Pancreas (tissue), 10 donors: ENCODE results near the gene WDR27. TPM values are rescaled to one million over a fixed set of nuclear protein-coding genes. Genes with fewer than 3 reads are reported as not detected.

Experiments
- ATAC-seq, 4 donors: fragments of 200-7000 bp; cut with Tn5 transposase; one replicate each; pipeline versions ENCODE4 v1.8.0 to v1.9.1; 2020; ENCODE audit warnings: mild to moderate bottlenecking in 4 of 4, moderate library complexity in 4 of 4
- DNase-seq, 6 donors: peaks; one replicate each; pipeline ENCODE4 v3.0.0-alpha.2; 2020
- FAIRE-seq: peaks from 2 replicates; lab custom pipeline; 2012; peaks lifted over from hg19 to GRCh38; lab: Jason Lieb, UNC
- H3K27ac ChIP-seq, 4 donors: fragments of 200-600 bp; sonication (generic); 1 replicate in 3 of 4; 2 replicates in 1 of 4; pipeline versions ENCODE4 v1.5.0 to v1.8.0; 2020
- H3K27me3 ChIP-seq, 4 donors: fragments of 200-600 bp; one replicate each; pipeline ENCODE4 v1.8.0; 2021
- H3K36me3 ChIP-seq, 3 donors: fragments of 200-600 bp; sonication (generic) in 1 of 3; one replicate each; pipeline versions ENCODE4 v1.5.0 to v1.8.0; 2020 to 2021
- H3K4me1 ChIP-seq, 3 donors: fragments of 200-600 bp; one replicate each; pipeline ENCODE4 v1.8.0; 2021
- H3K4me3 ChIP-seq, 4 donors: fragments of 200-600 bp; sonication (generic) in 2 of 4; one replicate each; pipeline versions ENCODE4 v1.5.0 to v1.8.0; 2020 to 2021
- H3K9me3 ChIP-seq, 4 donors: fragments of 200-600 bp; one replicate each; pipeline ENCODE4 v1.8.0; 2021
- WGBS, 2 donors: extraction: QIAGEN DNeasy Blood & Tissue Kit; methylation state at CpG; one replicate each; pipeline ENCODE4 v1.1.7; 2013; 5-methylcytosine and 5-hydroxymethylcytosine counted together
- intact Hi-C, 3 donors: fragments of 100-400 bp; cut with DNase I; formaldehyde crosslinking; loops; one replicate each; pipeline versions ENCODE4 v1.11.1 to v1.14.2; 2022
- polyA plus RNA-seq, 2 donors: library from polyadenylated mRNA; stranded (reverse); fragments of 200-250 nt; gene quantifications; one replicate each; pipeline ENCODE4 v1.2.3, GENCODE V29; 2013
- total RNA-seq, 6 donors: library from RNA; stranded (reverse); fragmentation: NEBNext Ultra II Directional in 4 of 6; extraction: Animal tissue kit (Norgen Biotek cat#: 25700) in 4 of 6; gene quantifications; one replicate each; pipeline versions ENCODE4 v1.2.1 to v1.2.4, GENCODE V29; 2021 to 2023
- TF ChIP-seq, protein P1 (sequence below), 4 donors: fragments of 200-600 bp; sonication (generic) in 3 of 4; IDR thresholded peaks; one replicate each; pipeline versions ENCODE4 v1.5.0 to v1.8.0; 2021; ENCODE audit warnings: antibody characterized with exemption in 4 of 4
- donor health status: healthy with polysubstance abuse.
- donor health status: DM: no; HTN: no; CAD: no; lungs with moderate emphysema.
- donor health status: DM: no; HTN: no; CAD: no.
- donor health status: control.
- donor health status: control.
- donor health status: Bipolar disorder and iron deficiency.
- donor health status: DM: yes; HTN: yes; CAD: no.
- donor health status: DM: no; HTN: no; CAD: no.
- donor health status: DM: no; HTN: no; CAD: no.
- donor health status: DM: yes; HTN: yes; CAD: no.

WDR27 gene
- total and polyA plus RNA-seq, 8 donors: 9.6 to 43.1 (median 16.4) TPM

DNA sequence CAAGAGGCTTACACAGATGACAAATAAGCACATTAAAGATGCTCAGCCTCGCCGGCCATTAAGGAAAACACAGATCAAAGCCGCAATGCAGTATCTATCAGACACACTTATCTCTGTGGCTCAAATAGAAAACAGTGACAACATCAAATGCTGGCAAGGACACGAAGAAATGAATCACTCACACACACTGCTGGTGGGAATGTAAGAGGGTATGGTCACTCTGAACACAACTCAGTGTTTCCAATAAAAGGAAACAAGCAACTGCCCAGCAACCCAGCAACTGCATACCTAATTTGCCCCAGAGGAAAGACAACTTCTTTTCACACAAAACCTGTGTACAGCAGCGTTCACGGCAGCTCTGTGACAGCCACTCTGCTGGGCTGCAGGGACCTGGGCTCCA lies 155.8 kb downstream of the WDR27 start:
- Histone ChIP-seq H3K4me1 (no peaks in the 10 kb centered on the region), H3K27me3 (no peaks in the 10 kb centered on the region), H3K9me3 (no peaks in the 10 kb centered on the region), H3K4me3 (no peak overlapping the region), H3K27ac (no peak overlapping the region), H3K36me3 (no peaks in the 10 kb centered on the region)
- TF ChIP-seq, protein P1, sequence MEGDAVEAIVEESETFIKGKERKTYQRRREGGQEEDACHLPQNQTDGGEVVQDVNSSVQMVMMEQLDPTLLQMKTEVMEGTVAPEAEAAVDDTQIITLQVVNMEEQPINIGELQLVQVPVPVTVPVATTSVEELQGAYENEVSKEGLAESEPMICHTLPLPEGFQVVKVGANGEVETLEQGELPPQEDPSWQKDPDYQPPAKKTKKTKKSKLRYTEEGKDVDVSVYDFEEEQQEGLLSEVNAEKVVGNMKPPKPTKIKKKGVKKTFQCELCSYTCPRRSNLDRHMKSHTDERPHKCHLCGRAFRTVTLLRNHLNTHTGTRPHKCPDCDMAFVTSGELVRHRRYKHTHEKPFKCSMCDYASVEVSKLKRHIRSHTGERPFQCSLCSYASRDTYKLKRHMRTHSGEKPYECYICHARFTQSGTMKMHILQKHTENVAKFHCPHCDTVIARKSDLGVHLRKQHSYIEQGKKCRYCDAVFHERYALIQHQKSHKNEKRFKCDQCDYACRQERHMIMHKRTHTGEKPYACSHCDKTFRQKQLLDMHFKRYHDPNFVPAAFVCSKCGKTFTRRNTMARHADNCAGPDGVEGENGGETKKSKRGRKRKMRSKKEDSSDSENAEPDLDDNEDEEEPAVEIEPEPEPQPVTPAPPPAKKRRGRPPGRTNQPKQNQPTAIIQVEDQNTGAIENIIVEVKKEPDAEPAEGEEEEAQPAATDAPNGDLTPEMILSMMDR (IDR thresholded peaks at IDR 0.05): no peak
- intact Hi-C loops: no loop called here
- no peak for ATAC-seq
- no peak for DNase-seq
- 91 to 92% methylated on average over 6 of the region's 6 CpGs for WGBS, 2 donors
- no peak for FAIRE-seq

DNA sequence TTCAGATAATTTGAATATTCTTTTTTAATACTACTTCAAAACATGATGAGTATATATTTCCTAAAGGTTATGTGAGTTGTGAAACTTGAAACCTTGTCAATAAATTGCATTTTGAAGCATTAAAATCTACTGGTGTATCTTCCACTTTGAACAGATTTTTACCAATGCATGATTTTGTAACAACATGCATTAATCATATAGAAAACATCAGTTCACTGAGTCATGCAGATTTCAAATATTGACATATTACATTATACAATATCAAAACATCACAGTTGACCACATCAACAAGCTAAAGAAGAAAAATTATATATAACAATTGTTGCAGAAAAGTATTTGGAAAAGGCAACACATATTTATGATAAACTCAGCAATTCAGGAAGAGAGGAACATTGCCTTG lies 158.1 kb downstream of the WDR27 start:
- H3K9me3 ChIP-seq: no peaks in the 10 kb centered on the region
- H3K36me3 ChIP-seq: no peaks in the 10 kb centered on the region
- TF ChIP-seq, protein P1 (IDR thresholded peaks at IDR 0.05): no peak
- no peaks in the 10 kb centered on the region for H3K4me1 ChIP-seq
- DNase-seq (no peak), ATAC-seq (no peak), FAIRE-seq (no peak)
- intact Hi-C loops: no loop called here
- H3K4me3 ChIP-seq: no peak overlapping the region
- H3K27ac ChIP-seq: no peak overlapping the region
- H3K27me3 ChIP-seq: no peaks in the 10 kb centered on the region

DNA sequence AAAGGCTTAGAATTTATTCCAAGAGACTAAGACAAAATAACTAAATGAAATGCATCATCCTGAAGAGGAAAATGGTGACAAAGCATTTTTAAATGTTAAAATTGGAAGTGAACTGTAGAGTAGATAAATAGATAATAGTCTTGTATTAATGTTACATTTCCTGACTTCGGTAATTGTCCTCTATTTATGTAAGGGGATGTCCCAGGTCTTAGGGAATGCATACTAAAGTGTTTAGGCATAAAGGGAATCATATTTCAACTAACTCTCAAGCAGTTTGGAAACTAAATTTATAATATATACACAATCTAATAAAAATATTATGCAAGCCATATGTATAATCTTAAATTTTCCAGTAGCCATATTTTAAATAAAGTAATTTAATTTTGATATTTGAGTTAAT lies 159.3 kb downstream of the WDR27 start:
- WGBS, 2 donors: 83 to 95% methylated on average over 1 of the region's 1 CpG
- ATAC-seq (no peak), DNase-seq (no peak), FAIRE-seq (peak; percentile 23)
- H3K4me3 ChIP-seq: no peak overlapping the region
- no peaks in the 10 kb centered on the region for H3K27me3 ChIP-seq
- no peaks in the 10 kb centered on the region for H3K36me3 ChIP-seq
- H3K9me3 ChIP-seq: no peaks in the 10 kb centered on the region
- H3K27ac ChIP-seq: no peak overlapping the region
- H3K4me1 ChIP-seq: no peaks in the 10 kb centered on the region
- intact Hi-C loops: no loop called here
- TF ChIP-seq, protein P1 (IDR thresholded peaks at IDR 0.05): no peak

DNA sequence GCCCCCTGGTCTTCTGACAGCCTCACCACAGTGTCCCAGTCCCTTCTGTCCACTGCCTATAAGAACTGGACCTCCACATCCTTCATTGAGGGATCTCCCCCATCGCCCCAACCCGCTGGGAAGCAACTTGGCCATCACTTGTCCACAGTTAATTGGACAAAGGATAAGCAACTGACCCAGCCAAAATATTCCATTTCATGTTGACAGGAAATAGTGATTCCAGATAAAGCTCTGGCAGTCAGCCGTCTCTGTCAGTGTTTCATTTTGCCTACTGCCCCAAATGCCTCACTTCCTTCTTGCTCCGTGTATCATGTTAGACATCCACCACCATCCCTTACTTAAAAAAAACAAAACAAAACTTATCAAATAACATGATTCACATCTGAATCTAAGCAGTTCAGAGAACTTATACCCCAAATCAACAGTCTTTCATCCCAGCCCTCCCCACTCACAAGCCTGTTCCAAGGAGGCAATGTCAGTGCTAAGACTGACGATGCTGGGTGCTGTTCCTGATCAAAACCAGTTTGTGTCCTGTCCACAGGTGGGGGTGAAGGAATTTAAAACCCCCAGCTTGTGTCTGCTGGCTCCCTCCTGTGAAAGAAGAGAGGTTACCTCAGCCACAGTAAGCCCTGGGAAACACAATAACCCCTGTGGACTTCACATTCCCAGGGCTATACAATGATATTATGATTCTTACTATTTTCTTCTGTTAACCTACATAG lies 162.5 kb downstream of the WDR27 start:
- Histone ChIP-seq H3K9me3 (no peaks in the 10 kb centered on the region), H3K27ac (no peak overlapping the region), H3K36me3 (no peaks in the 10 kb centered on the region), H3K27me3 (no peaks in the 10 kb centered on the region), H3K4me3 (no peak overlapping the region), H3K4me1 (no peaks in the 10 kb centered on the region)
- 70 to 75% methylated on average over 5 of the region's 5 CpGs for WGBS, 2 donors
- TF ChIP-seq, protein P1 (IDR thresholded peaks at IDR 0.05): no peak
- DNase-seq (no peak), FAIRE-seq (no peak), ATAC-seq (no peak)
- intact Hi-C loops: no loop called here

DNA sequence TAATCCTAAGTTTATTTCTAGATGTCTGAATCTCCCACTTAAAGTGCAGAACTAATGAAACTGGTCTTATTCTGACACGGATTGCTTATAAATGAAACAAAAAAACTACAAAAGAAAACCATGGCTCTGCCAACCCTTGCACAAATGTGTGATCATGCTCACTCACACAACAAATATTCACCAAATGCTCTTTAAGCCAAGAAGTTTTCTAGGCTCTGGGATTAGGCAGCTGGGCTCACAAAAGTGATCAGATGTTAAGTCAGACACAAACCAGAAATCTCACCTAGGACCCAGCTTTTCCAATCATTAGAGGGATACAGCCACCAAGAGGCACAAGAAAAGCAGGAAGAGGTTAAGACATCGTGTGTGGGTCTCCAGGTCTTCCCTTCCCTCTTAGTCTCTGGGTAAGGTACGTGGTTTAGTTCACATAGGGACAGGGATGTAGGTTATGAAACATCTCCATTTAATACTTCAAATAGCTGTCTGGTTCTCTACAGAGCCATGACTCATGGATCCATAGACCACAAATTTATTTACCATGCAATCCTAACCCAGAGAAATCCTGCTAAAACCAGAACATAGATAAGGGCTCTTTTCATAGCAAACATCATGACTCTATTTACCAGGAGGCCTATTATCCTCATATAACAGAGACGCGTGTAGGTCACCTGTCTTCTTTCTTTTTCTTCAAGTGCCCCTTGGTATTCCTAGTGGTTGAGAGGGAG lies 165.2 kb downstream of the WDR27 start:
- no peaks in the 10 kb centered on the region for H3K36me3 ChIP-seq
- DNase-seq (no peak), ATAC-seq (no peak), FAIRE-seq (no peak)
- H3K4me3 ChIP-seq: no peak overlapping the region
- H3K9me3 ChIP-seq: no peaks in the 10 kb centered on the region
- no peak overlapping the region for H3K27ac ChIP-seq
- no peaks in the 10 kb centered on the region for H3K4me1 ChIP-seq
- WGBS, 2 donors: 89 to 94% methylated on average over 5 of the region's 5 CpGs
- TF ChIP-seq, protein P1 (IDR thresholded peaks at IDR 0.05): no peak
- intact Hi-C loops: no loop called here
- no peaks in the 10 kb centered on the region for H3K27me3 ChIP-seq
